Skeletal muscle cell (primary cell): ENCODE results near the gene L1CAM.

Experiments
- DNase-seq: peaks from one replicate; pipeline ENCODE4 v3.0.0-alpha.2; 2010; ENCODE audit warnings: low read depth
- H3K4me3 ChIP-seq: 2 replicates; pipeline ENCODE4 v1.5.1; 2011; ENCODE audit warnings: low read depth, mild to moderate bottlenecking, control low read depth, low read length, moderate library complexity

Gene L1CAM

GRCh38 chrX:153816831-153817690, 68.9 kb downstream of the L1CAM start:
- no peak overlapping the region for H3K4me3 ChIP-seq
- DNase-seq, result no peak

- no peak overlapping the region for H3K4me3 ChIP-seq
- no peak for DNase-seq
Measured at GRCh38 chrX:153814591-153815315, 71.2 kb downstream of the L1CAM start.

- no peak for DNase-seq
- H3K4me3 ChIP-seq, result no peak overlapping the region
Measured at GRCh38 chrX:153813161-153813560, 72.8 kb downstream of the L1CAM start.

GRCh38 chrX:153812220-153812619, 73.8 kb downstream of the L1CAM start:
- no peak for DNase-seq
- H3K4me3 ChIP-seq, result no peak overlapping the region
